Heart left ventricle (tissue), 16 donors: ENCODE results near the gene KRT15. TPM values are rescaled to one million over a fixed set of nuclear protein-coding genes. Genes with fewer than 3 reads are reported as not detected.

Experiments
- ATAC-seq, 4 donors: fragments of 200-7000 bp; cut with Tn5 transposase; one replicate each; pipeline ENCODE4 v1.9.1; 2020 to 2022; ENCODE audit warnings: moderate library complexity in 4 of 4, mild to moderate bottlenecking in 3 of 4, moderate number of reproducible peaks in 1 of 4
- DNase-seq, 5 donors: peaks; one replicate each; pipeline ENCODE4 v3.0.0-alpha.2; 2020
- H3K27ac ChIP-seq, 12 donors: fragments of 200-600 bp; sonication (generic) in 4 of 12; one replicate each; pipeline versions ENCODE4 v1.5.0 to v1.8.0; 2016 to 2022; ENCODE audit warnings: mild to moderate bottlenecking in 2 of 12
- H3K27me3 ChIP-seq, 9 donors: fragments of 200-600 bp; sonication (generic) in 2 of 9; one replicate each; pipeline versions ENCODE4 v1.5.1 to v1.8.0; 2016 to 2022; ENCODE audit warnings: mild to moderate bottlenecking in 3 of 9
- H3K36me3 ChIP-seq, 9 donors: fragments of 200-600 bp; sonication (generic) in 2 of 9; one replicate each; pipeline versions ENCODE4 v1.5.0 to v1.8.0; 2018 to 2022; ENCODE audit warnings: mild to moderate bottlenecking in 2 of 9
- H3K4me1 ChIP-seq, 12 donors: fragments of 200-600 bp; sonication (generic) in 4 of 12; one replicate each; pipeline versions ENCODE4 v1.5.0 to v1.8.0; 2016 to 2022; ENCODE audit warnings: mild to moderate bottlenecking in 3 of 12
- H3K4me3 ChIP-seq, 12 donors: fragments of 200-600 bp; sonication (generic) in 4 of 12; one replicate each; pipeline versions ENCODE4 v1.5.0 to v1.8.0; 2017 to 2022; ENCODE audit warnings: mild to moderate bottlenecking in 9 of 12, moderate library complexity in 4 of 12
- H3K9me3 ChIP-seq, 12 donors: fragments of 200-600 bp; sonication (generic) in 4 of 12; one replicate each; pipeline versions ENCODE4 v1.5.0 to v1.8.0; 2016 to 2022; ENCODE audit warnings: mild to moderate bottlenecking in 1 of 12
- POLR2A ChIP-seq, 2 donors: fragments of 450-650 bp; IDR thresholded peaks; one replicate each; pipeline ENCODE4 v1.6.1; 2017; ENCODE audit warnings: antibody characterized with exemption in 2 of 2, mild to moderate bottlenecking in 2 of 2, moderate library complexity in 2 of 2
- WGBS, 4 donors: extraction: QIAGEN DNeasy Blood & Tissue Kit in 2 of 4; methylation state at CpG; one replicate each; pipeline versions ENCODE4 v1.1.5 to v1.1.7; 2013 to 2018; 5-methylcytosine and 5-hydroxymethylcytosine counted together
- intact Hi-C, 10 donors: fragments of 100-400 bp; cut with DNase I; formaldehyde crosslinking; loops; one replicate each; pipeline versions ENCODE4 v1.11.1 to v1.14.2; 2022
- polyA plus RNA-seq, 2 donors: library from polyadenylated mRNA; stranded (reverse); fragments of 200-250 nt; gene quantifications; one replicate each; pipeline ENCODE4 v1.2.3, GENCODE V29; 2013
- total RNA-seq, 9 donors: library from RNA; depleted of rRNA in 2 of 9; stranded (reverse); fragments of >200 nt in 2 of 9; fragmentation: NEBNext Ultra II Directional in 3 of 9; extraction: Animal tissue kit (Norgen Biotek cat#: 25700) in 3 of 9; gene quantifications; one replicate each; pipeline versions ENCODE4 v1.1.0 to v1.2.4, GENCODE V29; 2016 to 2023
- TF ChIP-seq, protein P1 (sequence below), 12 donors: fragments of 200-600 bp; sonication (generic) in 4 of 12; IDR thresholded peaks; one replicate each; pipeline versions ENCODE4 v1.5.0 to v1.8.0; 2018 to 2022; ENCODE audit warnings: antibody characterized with exemption in 12 of 12, mild to moderate bottlenecking in 5 of 12
- donor health status: ischemic (EF 13 %, LVEDD 7.1; RV severe dilation, severe dysfunction).
- donor health status: healthy with polysubstance abuse.
- donor health status: DM: no; HTN: yes; CAD: no.
- donor health status: DM: no; HTN: no; CAD: no.
- donor health status: ischemic (EF 25% LVEDD 6.9; RV normal size, moderate dysfunction).
- donor health status: ischemic (EF 25% LVEDD 5.7; RV mildly dilated, moderate dysfunction).
- donor health status: healthy.
- donor health status: DM: yes; HTN: yes; CAD: no.
- donor health status: ischemic (EF 35%, LVEDD 5.7; RV mildly dilated, moderate dysfunction).
- donor health status: nonischemic (EF 11% LVEDD 7.7; RV severe dilation, severe dysfunction).
- donor health status: DM: yes; HTN: yes; CAD: no.
- donor health status: PGD.
- donor health status: ischemic (EF 29% LVEDD 5.4; RV normal size, mild dysfunction).
- donor health status: nonischemic (EF 23%, LVEDD 6.1; RV moderate dilation, normal function).

KRT15 gene
- total and polyA plus RNA-seq, 11 donors: 0.14 to 0.36 TPM; not detected in 9

DNA sequence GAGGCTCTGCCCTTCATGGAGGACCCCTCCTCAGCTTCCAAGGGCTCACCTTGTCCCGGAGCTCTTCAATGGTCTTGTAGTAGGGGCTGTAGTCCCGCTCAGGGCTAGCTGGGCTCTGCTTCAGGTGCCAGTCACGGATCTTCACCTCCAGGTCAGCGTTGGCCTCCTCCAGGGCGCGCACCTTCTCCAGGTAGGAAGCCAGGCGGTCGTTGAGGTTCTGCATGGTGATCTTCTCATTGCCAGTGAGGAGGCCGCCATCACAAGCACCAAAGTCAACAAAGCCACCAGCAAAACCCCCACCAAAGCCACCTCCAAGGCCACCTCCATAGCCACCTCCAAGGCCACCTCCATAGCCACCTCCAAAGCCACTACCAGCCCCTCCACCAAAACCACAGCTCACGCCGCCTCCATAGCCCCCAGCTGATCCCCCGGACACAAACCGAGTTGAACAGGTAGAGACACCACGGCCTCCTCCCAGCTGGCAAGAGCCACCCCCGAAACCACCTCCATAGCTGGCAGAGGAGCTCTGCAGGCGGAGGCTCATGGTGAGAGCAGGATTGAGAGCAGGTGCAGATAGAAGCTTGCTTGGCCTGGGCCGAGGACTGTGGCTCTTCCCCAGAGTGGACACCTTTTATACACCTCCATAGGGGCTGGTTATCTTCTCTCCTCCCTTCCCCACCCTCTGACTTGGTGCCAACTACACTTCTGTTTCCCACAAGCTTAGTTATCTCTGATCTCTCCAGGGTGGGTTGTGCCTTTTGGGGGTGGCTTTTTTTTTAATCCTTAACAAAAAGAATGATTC lies 13.5 kb downstream of the KRT15 start, which contains the start of gene KRT13:
Gene KRT13, minus strand, starts transcription at position 606 of the 802 bp plus-strand sequence. Its CDS starts 62 bp downstream, at position 544.
- Histone ChIP-seq H3K9me3 (no peaks in the 10 kb centered on the region), H3K4me1 (no peaks in the 10 kb centered on the region), H3K27me3 (peaks cover 0 to 13% (median 0%) of the 10 kb centered on the region in 9 donors), H3K4me3 (no peak within 1 kb of the TSS), H3K36me3 (no peaks in the 10 kb centered on the region), H3K27ac (no peak within 1 kb of the TSS)
- intact Hi-C loops: no loop called here
- ATAC-seq (no peak), DNase-seq (no peak)
- TF ChIP-seq, protein P1, sequence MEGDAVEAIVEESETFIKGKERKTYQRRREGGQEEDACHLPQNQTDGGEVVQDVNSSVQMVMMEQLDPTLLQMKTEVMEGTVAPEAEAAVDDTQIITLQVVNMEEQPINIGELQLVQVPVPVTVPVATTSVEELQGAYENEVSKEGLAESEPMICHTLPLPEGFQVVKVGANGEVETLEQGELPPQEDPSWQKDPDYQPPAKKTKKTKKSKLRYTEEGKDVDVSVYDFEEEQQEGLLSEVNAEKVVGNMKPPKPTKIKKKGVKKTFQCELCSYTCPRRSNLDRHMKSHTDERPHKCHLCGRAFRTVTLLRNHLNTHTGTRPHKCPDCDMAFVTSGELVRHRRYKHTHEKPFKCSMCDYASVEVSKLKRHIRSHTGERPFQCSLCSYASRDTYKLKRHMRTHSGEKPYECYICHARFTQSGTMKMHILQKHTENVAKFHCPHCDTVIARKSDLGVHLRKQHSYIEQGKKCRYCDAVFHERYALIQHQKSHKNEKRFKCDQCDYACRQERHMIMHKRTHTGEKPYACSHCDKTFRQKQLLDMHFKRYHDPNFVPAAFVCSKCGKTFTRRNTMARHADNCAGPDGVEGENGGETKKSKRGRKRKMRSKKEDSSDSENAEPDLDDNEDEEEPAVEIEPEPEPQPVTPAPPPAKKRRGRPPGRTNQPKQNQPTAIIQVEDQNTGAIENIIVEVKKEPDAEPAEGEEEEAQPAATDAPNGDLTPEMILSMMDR (IDR thresholded peaks at IDR 0.05): no peak
- TF ChIP-seq POLR2A (IDR thresholded peaks at IDR 0.05): no peak
- WGBS, 4 donors: 83 to 90% (median 84%) methylated on average over 16 to 17 of the region's 17 CpGs

DNA sequence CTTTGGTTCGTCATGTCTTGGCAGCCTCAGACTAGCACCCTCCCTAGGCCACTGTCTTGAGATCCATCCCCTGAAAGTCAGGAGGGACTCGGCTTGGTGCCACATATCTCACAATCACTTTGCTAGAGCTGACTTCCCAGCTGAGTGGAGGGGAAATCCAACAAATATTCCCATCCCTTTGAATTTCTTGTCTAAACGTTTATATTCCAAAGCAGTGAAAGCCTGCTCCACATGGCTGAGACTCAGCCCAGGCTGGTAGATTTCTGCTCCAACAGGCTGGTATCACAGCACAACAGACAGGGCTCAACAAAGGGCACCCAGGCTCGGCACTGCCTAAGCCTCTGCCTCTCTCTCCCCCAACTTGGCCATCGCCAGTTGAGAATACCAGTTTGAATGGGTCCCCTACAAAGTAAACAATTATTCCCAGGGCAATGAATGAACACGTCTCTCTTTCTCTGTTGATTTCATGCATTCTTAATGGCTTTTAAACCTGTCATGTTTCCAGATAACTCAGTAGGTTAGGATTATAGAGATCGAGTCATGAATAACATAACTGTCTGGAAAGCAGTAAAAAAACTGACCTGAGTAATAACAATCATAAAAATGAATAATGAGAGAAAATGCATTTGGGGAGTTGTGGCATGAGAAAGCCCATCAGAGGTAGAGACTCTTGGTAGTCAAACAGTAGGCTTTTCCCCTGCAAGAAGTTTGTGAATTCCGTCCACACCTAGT lies 14.3 kb downstream of the KRT15 start:
- intact Hi-C loops: no loop called here
- WGBS, 4 donors: 65 to 79% (median 71%) methylated on average over 8 of the region's 8 CpGs
- Histone ChIP-seq H3K27ac (no peak overlapping the region), H3K4me1 (no peaks in the 10 kb centered on the region), H3K36me3 (no peaks in the 10 kb centered on the region), H3K4me3 (no peak overlapping the region), H3K9me3 (no peaks in the 10 kb centered on the region), H3K27me3 (peaks cover 0 to 11% (median 0%) of the 10 kb centered on the region in 9 donors)
- TF ChIP-seq, protein P1 (IDR thresholded peaks at IDR 0.05): no peak
- no peak for DNase-seq
- no peak for ATAC-seq

DNA sequence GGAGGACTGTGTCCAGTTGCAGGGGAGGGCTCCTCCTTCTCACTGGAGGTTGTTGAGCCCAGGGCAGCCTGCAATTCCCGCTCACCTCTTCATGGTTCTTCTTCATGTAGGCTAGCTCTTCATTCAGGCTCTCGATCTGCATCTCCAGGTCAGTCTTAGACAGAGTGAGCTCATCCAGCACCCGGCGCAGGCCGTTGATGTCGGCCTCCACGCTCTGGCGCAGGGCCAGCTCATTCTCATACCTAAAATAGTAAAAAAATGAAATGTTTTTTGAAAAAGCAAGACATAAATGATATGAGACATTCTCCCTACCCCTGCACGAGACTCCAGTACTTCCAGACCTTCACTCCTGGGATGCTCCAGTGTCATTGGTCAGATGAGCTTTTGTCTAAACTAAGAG lies 15.5 kb downstream of the KRT15 start:
- ATAC-seq (no peak), DNase-seq (no peak)
- 75 to 86% (median 82%) methylated on average over 9 of the region's 9 CpGs for WGBS, 4 donors
- Histone ChIP-seq H3K4me1 (peaks cover 0 to 5% (median 0%) of the 10 kb centered on the region in 12 donors), H3K36me3 (no peaks in the 10 kb centered on the region), H3K9me3 (no peaks in the 10 kb centered on the region), H3K4me3 (no peak overlapping the region), H3K27ac (no peak overlapping the region), H3K27me3 (peaks cover 0 to 11% (median 0%) of the 10 kb centered on the region in 9 donors)
- intact Hi-C loops: loop anchor here in 1 of 10 donors (2.0 kb wide), 1 partner anchor 66 kb away; no protein-coding TSS in a partner anchor
- TF ChIP-seq POLR2A (IDR thresholded peaks at IDR 0.05): no peak
- TF ChIP-seq, protein P1 (IDR thresholded peaks at IDR 0.05): no peak
